Fibroblast of mammary gland (primary cell): ENCODE results near the gene UVSSA.

Experiments used
- DNase-seq: peaks from one replicate; pipeline ENCODE4 v3.0.0-alpha.2; 2010; ENCODE audit warnings: low read depth
- H3K4me3 ChIP-seq: 2 replicates; pipeline ENCODE4 v1.5.1; 2011; ENCODE audit warnings: low read depth, mild to moderate bottlenecking, low read length, moderate library complexity; ENCODE audit not compliant: control insufficient read depth
- CTCF ChIP-seq: conservative IDR thresholded peaks from 2 replicates; pipeline ENCODE4 v1.5.1; 2011; ENCODE audit warnings: low read depth, low read length, inconsistent platforms; ENCODE audit not compliant: control insufficient read depth, insufficient read depth

UVSSA gene

GRCh38 chr4:1379801-1380331 is 32.9 kb downstream of the UVSSA start:
- TF ChIP-seq CTCF = no peak
- no peak for DNase-seq
- no peak overlapping the region for H3K4me3 ChIP-seq

DNA sequence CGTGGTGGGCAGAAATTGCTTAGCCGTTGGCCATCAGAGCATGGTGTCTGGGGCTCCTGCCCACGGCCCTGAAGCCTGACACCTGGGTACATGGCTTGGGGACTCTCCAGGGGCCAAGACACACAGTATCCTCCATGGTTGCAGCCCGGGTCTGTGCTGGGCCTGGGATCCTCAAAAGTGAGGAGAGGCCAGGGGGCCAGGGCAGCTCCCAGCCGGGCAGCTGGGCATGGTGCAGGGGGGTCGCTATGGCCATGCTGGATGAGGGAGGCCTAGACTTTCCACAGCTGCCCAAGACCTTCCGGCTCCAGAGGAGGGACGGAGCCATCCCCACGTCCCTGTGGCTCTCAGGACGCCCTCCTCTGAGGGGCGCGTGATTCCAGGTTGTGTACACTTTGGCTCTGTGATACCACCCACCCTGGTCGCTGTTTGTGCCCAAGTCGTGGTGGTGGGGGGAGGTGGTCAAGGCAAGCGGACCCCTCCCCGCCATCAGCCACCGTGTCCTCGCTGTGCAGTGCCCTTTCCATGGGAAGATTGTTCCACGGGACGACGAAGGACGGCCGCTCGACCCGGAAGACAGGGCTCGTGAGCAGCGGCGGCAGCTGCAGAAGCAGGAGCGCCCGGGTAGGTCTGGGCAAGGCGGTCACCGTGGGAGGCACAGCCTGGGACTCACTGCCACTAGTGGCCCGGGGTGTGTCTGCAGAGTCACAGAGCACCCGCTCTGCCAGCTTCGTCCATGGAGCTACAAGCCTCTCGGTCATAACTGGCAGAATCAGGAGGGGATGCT is 33.6 kb downstream of the UVSSA start:
- no peak for TF ChIP-seq CTCF
- no peak for DNase-seq
- no peak overlapping the region for H3K4me3 ChIP-seq

- no peak for TF ChIP-seq CTCF
These were observed 34.2 kb downstream of the UVSSA start for GRCh38 chr4:1381181-1381621.

GRCh38 chr4:1381944-1382541 is 35.0 kb downstream of the UVSSA start:
- DNase-seq = no peak
- no peak for TF ChIP-seq CTCF
- no peak overlapping the region for H3K4me3 ChIP-seq

More at GRCh38 chr4:1381181-1381621, 34.2 kb downstream of the UVSSA start:
- no peak for DNase-seq
- H3K4me3 ChIP-seq = no peak overlapping the region

DNA sequence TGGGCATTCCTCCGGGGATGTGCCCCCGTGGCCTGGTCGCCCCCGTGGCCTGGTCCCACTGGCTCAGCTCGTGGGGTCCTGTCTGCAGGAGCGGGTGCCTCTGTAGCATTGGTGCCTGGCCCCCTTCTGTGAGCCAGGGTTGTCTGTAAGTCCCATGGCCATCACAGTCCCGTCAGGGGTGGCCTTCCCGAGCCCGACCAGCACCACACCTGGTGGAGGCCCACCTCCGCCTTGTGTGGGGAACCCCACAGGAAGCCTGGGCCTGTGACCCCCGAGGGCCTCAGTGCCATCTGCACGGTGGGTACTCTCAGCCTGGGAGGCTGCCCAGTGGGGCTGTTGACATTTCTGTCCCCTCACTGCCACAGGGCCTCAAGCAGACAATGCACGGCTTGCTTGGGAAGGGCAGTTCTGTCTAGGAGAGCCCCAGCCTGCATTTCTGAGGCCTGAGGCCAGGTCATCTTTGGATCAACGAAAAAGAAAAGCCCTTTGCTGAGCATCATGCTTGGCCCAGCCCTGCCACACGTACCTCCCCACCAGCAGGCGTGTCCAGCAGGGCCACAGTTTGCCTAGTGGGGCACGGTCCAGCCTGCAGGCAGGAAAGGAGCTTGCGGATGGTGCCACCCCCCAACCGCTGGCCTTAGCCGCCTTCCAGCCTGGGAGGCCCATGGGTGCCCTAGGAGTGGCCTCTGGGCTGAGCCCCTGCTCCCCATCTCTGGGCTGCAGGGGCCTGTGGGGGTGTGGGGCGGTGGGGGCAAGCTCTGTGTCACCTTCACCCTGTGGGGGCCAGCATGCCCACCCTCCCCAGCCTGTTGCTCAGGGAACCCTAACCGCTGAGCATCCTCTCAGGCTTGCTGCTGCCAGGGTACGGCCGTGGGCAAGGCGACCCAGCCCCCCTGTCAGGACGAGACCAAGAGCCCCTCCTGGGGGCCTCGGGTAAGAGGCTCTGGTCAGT is 36.0 kb downstream of the UVSSA start:
- no peak for DNase-seq
- no peak overlapping the region for H3K4me3 ChIP-seq
- no peak for TF ChIP-seq CTCF
